Liver (tissue), 3 donors: ENCODE measurements around the gene ETV6.
A peak's percentile ranks its signal among the peaks of the same experiment; 100 is the strongest.

Experiments used
- EGR1 ChIP-seq, 2 donors: IDR thresholded peaks; 2 replicates each; pipeline ENCODE4 v1.6.1; 2016 to 2018; ENCODE audit warnings: antibody characterized with exemption in 2 of 2, low read depth in 2 of 2
- HNF4A ChIP-seq, 2 donors: conservative IDR thresholded peaks; 2 replicates each; pipeline ENCODE4 v1.6.1; 2016; ENCODE audit warnings: antibody characterized with exemption in 2 of 2, mild to moderate bottlenecking in 2 of 2
- HNF4G ChIP-seq: IDR thresholded peaks from 2 replicates; pipeline ENCODE4 v1.6.1; 2016; ENCODE audit warnings: antibody characterized with exemption
- JUND ChIP-seq, 2 donors: IDR thresholded peaks; 2 replicates each; pipeline ENCODE4 v1.6.1; 2016; ENCODE audit warnings: antibody characterized with exemption in 2 of 2
- RAD21 ChIP-seq, 2 donors: IDR thresholded peaks; 2 replicates each; pipeline ENCODE4 v1.6.1; 2016; ENCODE audit warnings: antibody characterized with exemption in 2 of 2, mild to moderate bottlenecking in 2 of 2
- SP1 ChIP-seq: IDR thresholded peaks from 2 replicates; pipeline ENCODE4 v1.6.1; 2018; ENCODE audit warnings: antibody characterized with exemption, mild to moderate bottlenecking
- TAF1 ChIP-seq: conservative IDR thresholded peaks from 2 replicates; pipeline ENCODE4 v1.6.1; 2016; ENCODE audit warnings: antibody characterized with exemption, mild to moderate bottlenecking
- TF ChIP-seq, protein P1 (sequence below): fragments of 150-350 bp; IDR thresholded peaks from 2 replicates; pipeline ENCODE4 v1.5.1; 2017; ENCODE audit warnings: improper control_type of control experiment, low read depth, low read length; ENCODE audit not compliant: missing input control
- TF ChIP-seq, protein P2 (sequence below): IDR thresholded peaks from 2 replicates; pipeline ENCODE4 v1.6.1; 2016; ENCODE audit warnings: antibody characterized with exemption, mild to moderate bottlenecking
- TF ChIP-seq, protein P3 (sequence below): IDR thresholded peaks from 2 replicates; pipeline ENCODE4 v1.6.1; 2016; ENCODE audit warnings: antibody characterized with exemption
- donor health status: healthy.
- donor health status: healthy.

DNA sequence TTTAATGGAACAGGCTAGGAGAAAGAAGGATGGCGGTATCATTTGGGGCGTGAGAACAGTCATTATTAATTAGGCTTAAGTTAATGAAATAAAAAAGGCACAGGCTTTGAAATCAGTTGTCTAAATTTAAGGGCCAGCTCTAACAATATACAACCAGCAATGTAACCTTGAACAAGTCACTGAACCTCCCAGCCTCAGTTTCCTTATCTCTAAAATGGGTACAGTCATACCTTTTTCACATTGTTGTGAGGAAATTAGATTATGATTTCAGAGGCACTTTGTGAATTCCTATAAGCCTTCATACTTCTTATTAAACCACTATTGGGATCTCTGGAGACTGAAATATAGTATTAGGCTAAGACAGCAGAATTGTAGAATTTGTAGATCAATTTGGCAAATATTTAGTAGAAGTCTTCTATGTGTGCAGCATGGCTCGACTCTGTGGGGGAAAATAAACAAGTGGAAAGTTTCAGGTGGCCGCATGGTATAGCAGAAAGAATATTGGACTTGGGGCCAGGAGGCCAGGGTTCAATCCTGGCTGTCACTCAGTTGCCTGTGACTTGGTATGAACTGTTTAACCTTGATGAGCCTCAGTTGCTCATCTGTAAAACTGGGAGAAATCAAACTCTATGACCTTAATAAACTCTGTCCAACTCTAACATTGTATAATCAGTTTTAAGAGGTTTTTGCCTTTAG, 117.7 kb downstream of the ETV6 start:
- TF ChIP-seq, protein P1, sequence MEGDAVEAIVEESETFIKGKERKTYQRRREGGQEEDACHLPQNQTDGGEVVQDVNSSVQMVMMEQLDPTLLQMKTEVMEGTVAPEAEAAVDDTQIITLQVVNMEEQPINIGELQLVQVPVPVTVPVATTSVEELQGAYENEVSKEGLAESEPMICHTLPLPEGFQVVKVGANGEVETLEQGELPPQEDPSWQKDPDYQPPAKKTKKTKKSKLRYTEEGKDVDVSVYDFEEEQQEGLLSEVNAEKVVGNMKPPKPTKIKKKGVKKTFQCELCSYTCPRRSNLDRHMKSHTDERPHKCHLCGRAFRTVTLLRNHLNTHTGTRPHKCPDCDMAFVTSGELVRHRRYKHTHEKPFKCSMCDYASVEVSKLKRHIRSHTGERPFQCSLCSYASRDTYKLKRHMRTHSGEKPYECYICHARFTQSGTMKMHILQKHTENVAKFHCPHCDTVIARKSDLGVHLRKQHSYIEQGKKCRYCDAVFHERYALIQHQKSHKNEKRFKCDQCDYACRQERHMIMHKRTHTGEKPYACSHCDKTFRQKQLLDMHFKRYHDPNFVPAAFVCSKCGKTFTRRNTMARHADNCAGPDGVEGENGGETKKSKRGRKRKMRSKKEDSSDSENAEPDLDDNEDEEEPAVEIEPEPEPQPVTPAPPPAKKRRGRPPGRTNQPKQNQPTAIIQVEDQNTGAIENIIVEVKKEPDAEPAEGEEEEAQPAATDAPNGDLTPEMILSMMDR = no peak
- TF ChIP-seq SP1 = peak; percentile 28
- TF ChIP-seq, protein P2, sequence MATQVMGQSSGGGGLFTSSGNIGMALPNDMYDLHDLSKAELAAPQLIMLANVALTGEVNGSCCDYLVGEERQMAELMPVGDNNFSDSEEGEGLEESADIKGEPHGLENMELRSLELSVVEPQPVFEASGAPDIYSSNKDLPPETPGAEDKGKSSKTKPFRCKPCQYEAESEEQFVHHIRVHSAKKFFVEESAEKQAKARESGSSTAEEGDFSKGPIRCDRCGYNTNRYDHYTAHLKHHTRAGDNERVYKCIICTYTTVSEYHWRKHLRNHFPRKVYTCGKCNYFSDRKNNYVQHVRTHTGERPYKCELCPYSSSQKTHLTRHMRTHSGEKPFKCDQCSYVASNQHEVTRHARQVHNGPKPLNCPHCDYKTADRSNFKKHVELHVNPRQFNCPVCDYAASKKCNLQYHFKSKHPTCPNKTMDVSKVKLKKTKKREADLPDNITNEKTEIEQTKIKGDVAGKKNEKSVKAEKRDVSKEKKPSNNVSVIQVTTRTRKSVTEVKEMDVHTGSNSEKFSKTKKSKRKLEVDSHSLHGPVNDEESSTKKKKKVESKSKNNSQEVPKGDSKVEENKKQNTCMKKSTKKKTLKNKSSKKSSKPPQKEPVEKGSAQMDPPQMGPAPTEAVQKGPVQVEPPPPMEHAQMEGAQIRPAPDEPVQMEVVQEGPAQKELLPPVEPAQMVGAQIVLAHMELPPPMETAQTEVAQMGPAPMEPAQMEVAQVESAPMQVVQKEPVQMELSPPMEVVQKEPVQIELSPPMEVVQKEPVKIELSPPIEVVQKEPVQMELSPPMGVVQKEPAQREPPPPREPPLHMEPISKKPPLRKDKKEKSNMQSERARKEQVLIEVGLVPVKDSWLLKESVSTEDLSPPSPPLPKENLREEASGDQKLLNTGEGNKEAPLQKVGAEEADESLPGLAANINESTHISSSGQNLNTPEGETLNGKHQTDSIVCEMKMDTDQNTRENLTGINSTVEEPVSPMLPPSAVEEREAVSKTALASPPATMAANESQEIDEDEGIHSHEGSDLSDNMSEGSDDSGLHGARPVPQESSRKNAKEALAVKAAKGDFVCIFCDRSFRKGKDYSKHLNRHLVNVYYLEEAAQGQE = no peak
- TF ChIP-seq, protein P3, sequence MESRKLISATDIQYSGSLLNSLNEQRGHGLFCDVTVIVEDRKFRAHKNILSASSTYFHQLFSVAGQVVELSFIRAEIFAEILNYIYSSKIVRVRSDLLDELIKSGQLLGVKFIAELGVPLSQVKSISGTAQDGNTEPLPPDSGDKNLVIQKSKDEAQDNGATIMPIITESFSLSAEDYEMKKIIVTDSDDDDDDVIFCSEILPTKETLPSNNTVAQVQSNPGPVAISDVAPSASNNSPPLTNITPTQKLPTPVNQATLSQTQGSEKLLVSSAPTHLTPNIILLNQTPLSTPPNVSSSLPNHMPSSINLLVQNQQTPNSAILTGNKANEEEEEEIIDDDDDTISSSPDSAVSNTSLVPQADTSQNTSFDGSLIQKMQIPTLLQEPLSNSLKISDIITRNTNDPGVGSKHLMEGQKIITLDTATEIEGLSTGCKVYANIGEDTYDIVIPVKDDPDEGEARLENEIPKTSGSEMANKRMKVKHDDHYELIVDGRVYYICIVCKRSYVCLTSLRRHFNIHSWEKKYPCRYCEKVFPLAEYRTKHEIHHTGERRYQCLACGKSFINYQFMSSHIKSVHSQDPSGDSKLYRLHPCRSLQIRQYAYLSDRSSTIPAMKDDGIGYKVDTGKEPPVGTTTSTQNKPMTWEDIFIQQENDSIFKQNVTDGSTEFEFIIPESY = no peak
- TF ChIP-seq HNF4G = peak; percentile 57
- peak; percentile 81 to 92 for TF ChIP-seq HNF4A (conservative IDR thresholded peaks at IDR 0.05)
- TF ChIP-seq EGR1 (IDR thresholded peaks at IDR 0.05; ENCODE audit: low read depth in 2 of 2) = no peak
- no peak for TF ChIP-seq JUND (IDR thresholded peaks at IDR 0.05)
- no peak for TF ChIP-seq RAD21 (IDR thresholded peaks at IDR 0.05)
- no peak for TF ChIP-seq TAF1
